Spleen (tissue), 11 donors: ENCODE measurements around the gene COL4A3. TPM values are rescaled to one million over a fixed set of nuclear protein-coding genes. Genes with fewer than 3 reads are reported as not detected.

Experiments used
- DNase-seq: peaks from one replicate; pipeline ENCODE4 v3.0.0-alpha.2; 2020
- H3K27ac ChIP-seq, 8 donors: fragments of 200-600 bp; sonication (generic) in 7 of 8; 1 replicate in 4 of 8; 2 replicates in 4 of 8; pipeline versions ENCODE4 v1.5.0 to v1.8.0; 2016 to 2021; ENCODE audit warnings: inconsistent platforms in 4 of 8, mild to moderate bottlenecking in 4 of 8, moderate library complexity in 1 of 8
- H3K27me3 ChIP-seq, 7 donors: fragments of 200-600 bp; sonication (generic) in 6 of 7; replicated peaks in 1 of 7; 1 replicate in 4 of 7; 2 replicates in 3 of 7; pipeline versions ENCODE4 v1.5.0 to v1.8.0; 2016 to 2021; ENCODE audit warnings: inconsistent platforms in 3 of 7, mild to moderate bottlenecking in 1 of 7
- H3K36me3 ChIP-seq, 6 donors: fragments of 200-600 bp; sonication (generic) in 5 of 6; 1 replicate in 4 of 6; 2 replicates in 2 of 6; pipeline versions ENCODE4 v1.5.0 to v1.8.0; 2016 to 2021; ENCODE audit warnings: inconsistent platforms in 2 of 6
- H3K4me1 ChIP-seq, 6 donors: fragments of 200-600 bp; sonication (generic) in 5 of 6; 1 replicate in 3 of 6; 2 replicates in 3 of 6; pipeline versions ENCODE4 v1.5.0 to v1.8.0; 2016 to 2021; ENCODE audit warnings: inconsistent platforms in 3 of 6
- H3K4me3 ChIP-seq, 8 donors: fragments of 200-600 bp; sonication (generic) in 7 of 8; 1 replicate in 4 of 8; 2 replicates in 4 of 8; pipeline versions ENCODE4 v1.5.0 to v1.8.0; 2016 to 2021; ENCODE audit warnings: inconsistent platforms in 4 of 8, mild to moderate bottlenecking in 4 of 8, moderate library complexity in 2 of 8
- H3K9me3 ChIP-seq, 8 donors: fragments of 200-600 bp; sonication (generic) in 7 of 8; 1 replicate in 4 of 8; 2 replicates in 4 of 8; pipeline versions ENCODE4 v1.5.0 to v1.8.0; 2016 to 2021; ENCODE audit warnings: inconsistent platforms in 4 of 8
- POLR2A ChIP-seq, 3 donors: fragments of 450-650 bp; IDR thresholded peaks; one replicate each; pipeline ENCODE4 v1.5.1; 2017; ENCODE audit warnings: antibody characterized with exemption in 3 of 3, mild to moderate bottlenecking in 1 of 3
- POLR2AphosphoS5 ChIP-seq, 3 donors: sonication (generic); formaldehyde crosslinking; IDR thresholded peaks; one replicate each; pipeline ENCODE4 v1.5.1; 2017; ENCODE audit warnings: antibody characterized with exemption in 3 of 3
- WGBS, 5 donors: extraction: QIAGEN DNeasy Blood & Tissue Kit in 3 of 5; methylation state at CpG; one replicate each; pipeline versions ENCODE4 v1.1.5 to v1.1.7; 2013 to 2018; 5-methylcytosine and 5-hydroxymethylcytosine counted together
- intact Hi-C: fragments of 100-400 bp; cut with DNase I; formaldehyde crosslinking; loops from one replicate; pipeline ENCODE4 v1.15.0; 2023; ENCODE audit warnings: low total_unique reads
- polyA plus RNA-seq, 3 donors: library from polyadenylated mRNA; stranded (reverse); fragments of 200-250 nt; gene quantifications; one replicate each; pipeline ENCODE4 v1.2.1, GENCODE V29; 2013
- total RNA-seq, 7 donors: library from RNA; depleted of rRNA in 3 of 7; stranded (reverse); fragments of >200 nt in 3 of 7; fragmentation: NEBNext Ultra II Directional in 4 of 7; extraction: Animal tissue kit (Norgen Biotek cat#: 25700) in 4 of 7; gene quantifications; one replicate each; pipeline versions ENCODE4 v1.1.0 to v1.2.1, GENCODE V29; 2016 to 2021
- TF ChIP-seq, protein P1 (sequence below), 11 experiments: fragments of 200-600 bp in 7 of 11; fragments of 450-650 bp in 4 of 11; sonication (generic) in 4 of 11; IDR thresholded peaks in 8 of 11; conservative IDR thresholded peaks in 3 of 11; 1 replicate in 7 of 11; 2 replicates in 4 of 11; pipeline versions ENCODE4 v1.4.0 to v1.8.0; 2016 to 2021; ENCODE audit warnings: antibody characterized with exemption in 11 of 11, inconsistent platforms in 4 of 11, mild to moderate bottlenecking in 1 of 11
- donor health status: healthy with polysubstance abuse.
- donor health status: DM: no; HTN: no; CAD: no; lungs with moderate emphysema.
- donor health status: DM: no; HTN: no; CAD: no.
- donor health status: Bipolar disorder and iron deficiency.
- donor health status: healthy.
- donor health status: DM: no; HTN: no; CAD: no.
- donor health status: DM: yes; HTN: yes; CAD: no.

The COL4A3 gene
- total and polyA plus RNA-seq, 10 donors = 6.1 to 38.5 (median 23.2) TPM

GRCh38 chr2:227185615-227186232 is 21.3 kb downstream of the COL4A3 start:
- intact Hi-C loops = no loop called here
- Histone ChIP-seq H3K9me3 (no peaks in the 10 kb centered on the region), H3K36me3 (no peaks in the 10 kb centered on the region), H3K4me3 (no peak overlapping the region), H3K27ac (no peak overlapping the region), H3K27me3 (no peaks in the 10 kb centered on the region), H3K4me1 (peaks cover 0 to 5% (median 2%) of the 10 kb centered on the region in 6 donors)
- TF ChIP-seq POLR2AphosphoS5 (IDR thresholded peaks at IDR 0.05) (no peak), POLR2A (IDR thresholded peaks at IDR 0.05) (no peak)
- TF ChIP-seq, protein P1, sequence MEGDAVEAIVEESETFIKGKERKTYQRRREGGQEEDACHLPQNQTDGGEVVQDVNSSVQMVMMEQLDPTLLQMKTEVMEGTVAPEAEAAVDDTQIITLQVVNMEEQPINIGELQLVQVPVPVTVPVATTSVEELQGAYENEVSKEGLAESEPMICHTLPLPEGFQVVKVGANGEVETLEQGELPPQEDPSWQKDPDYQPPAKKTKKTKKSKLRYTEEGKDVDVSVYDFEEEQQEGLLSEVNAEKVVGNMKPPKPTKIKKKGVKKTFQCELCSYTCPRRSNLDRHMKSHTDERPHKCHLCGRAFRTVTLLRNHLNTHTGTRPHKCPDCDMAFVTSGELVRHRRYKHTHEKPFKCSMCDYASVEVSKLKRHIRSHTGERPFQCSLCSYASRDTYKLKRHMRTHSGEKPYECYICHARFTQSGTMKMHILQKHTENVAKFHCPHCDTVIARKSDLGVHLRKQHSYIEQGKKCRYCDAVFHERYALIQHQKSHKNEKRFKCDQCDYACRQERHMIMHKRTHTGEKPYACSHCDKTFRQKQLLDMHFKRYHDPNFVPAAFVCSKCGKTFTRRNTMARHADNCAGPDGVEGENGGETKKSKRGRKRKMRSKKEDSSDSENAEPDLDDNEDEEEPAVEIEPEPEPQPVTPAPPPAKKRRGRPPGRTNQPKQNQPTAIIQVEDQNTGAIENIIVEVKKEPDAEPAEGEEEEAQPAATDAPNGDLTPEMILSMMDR (IDR thresholded peaks at IDR 0.05 in 8 of 11, conservative IDR thresholded peaks at IDR 0.05 in 3 of 11) = no peak
- DNase-seq = no peak
- WGBS, 5 donors = 83 to 94% (median 88%) methylated on average over 6 of the region's 6 CpGs

- Histone ChIP-seq H3K4me1 (peaks cover 0 to 5% (median 2%) of the 10 kb centered on the region in 6 donors), H3K4me3 (no peak overlapping the region), H3K27ac (no peak overlapping the region), H3K27me3 (no peaks in the 10 kb centered on the region), H3K9me3 (no peaks in the 10 kb centered on the region), H3K36me3 (no peaks in the 10 kb centered on the region)
- TF ChIP-seq POLR2A (IDR thresholded peaks at IDR 0.05) (no peak), POLR2AphosphoS5 (IDR thresholded peaks at IDR 0.05) (no peak)
- TF ChIP-seq, protein P1 (IDR thresholded peaks at IDR 0.05 in 8 of 11, conservative IDR thresholded peaks at IDR 0.05 in 3 of 11) = no peak
- no peak for DNase-seq
- intact Hi-C loops = no loop called here
- WGBS, 5 donors = 18 to 39% (median 31%) methylated on average over 1 of the region's 1 CpG
Observed at GRCh38 chr2:227186751-227187150, 22.3 kb downstream of the COL4A3 start.

GRCh38 chr2:227188292-227188691 is 23.9 kb downstream of the COL4A3 start:
- Histone ChIP-seq H3K4me1 (peaks cover 0 to 5% (median 2%) of the 10 kb centered on the region in 6 donors), H3K27ac (no peak overlapping the region), H3K36me3 (no peaks in the 10 kb centered on the region), H3K9me3 (no peaks in the 10 kb centered on the region), H3K27me3 (no peaks in the 10 kb centered on the region), H3K4me3 (no peak overlapping the region)
- intact Hi-C loops = no loop called here
- no peak for DNase-seq
- TF ChIP-seq, protein P1 (IDR thresholded peaks at IDR 0.05 in 8 of 11, conservative IDR thresholded peaks at IDR 0.05 in 3 of 11) = no peak
- no peak for TF ChIP-seq POLR2AphosphoS5 (IDR thresholded peaks at IDR 0.05)
- no peak for TF ChIP-seq POLR2A (IDR thresholded peaks at IDR 0.05)
- WGBS, 5 donors = 38 to 52% (median 47%) methylated on average over 6 of the region's 6 CpGs

DNA sequence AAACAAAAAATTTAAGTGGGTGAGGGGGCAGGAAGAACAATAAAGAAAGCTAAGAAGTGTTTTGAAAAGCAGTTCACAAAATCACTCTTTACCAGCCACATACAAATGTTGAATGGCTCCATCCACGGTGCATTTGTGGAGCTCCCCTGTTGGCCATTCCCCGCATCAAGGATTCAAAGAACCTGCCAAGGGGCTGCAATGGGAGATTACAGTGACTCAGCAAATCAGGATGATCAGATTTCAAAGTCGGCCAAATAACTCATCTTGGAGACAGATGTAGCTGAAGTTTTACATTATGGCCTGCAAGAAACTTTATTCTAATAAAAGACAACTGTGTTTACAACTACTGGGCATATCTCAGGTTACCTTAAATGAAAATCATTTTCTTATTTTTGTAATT is 26.9 kb downstream of the COL4A3 start:
- 68 to 81% (median 74%) methylated on average over 3 of the region's 3 CpGs for WGBS, 5 donors
- no peaks in the 10 kb centered on the region for H3K36me3 ChIP-seq
- H3K4me3 ChIP-seq = no peak overlapping the region
- H3K27ac ChIP-seq = no peak overlapping the region
- intact Hi-C loops = no loop called here
- no peaks in the 10 kb centered on the region for H3K9me3 ChIP-seq
- no peaks in the 10 kb centered on the region for H3K27me3 ChIP-seq
- no peak for DNase-seq
- TF ChIP-seq, protein P1 (IDR thresholded peaks at IDR 0.05 in 8 of 11, conservative IDR thresholded peaks at IDR 0.05 in 3 of 11) = no peak
- TF ChIP-seq POLR2AphosphoS5 (IDR thresholded peaks at IDR 0.05) (no peak), POLR2A (IDR thresholded peaks at IDR 0.05) (no peak)
- peaks cover 0 to 5% (median 2%) of the 10 kb centered on the region in 6 donors for H3K4me1 ChIP-seq
